Dermis blood vessel endothelial cell (primary cell): Measurements from ENCODE around the gene JAKMIP3. TPM values are rescaled to one million over a fixed set of nuclear protein-coding genes. Genes with fewer than 3 reads are reported as not detected.

Source experiments
- DNase-seq: peaks from one replicate; pipeline ENCODE4 v3.0.0; 2010
- total RNA-seq: library from RNA; depleted of rRNA; stranded (reverse); fragments of >200 nt; gene quantifications from 2 replicates; pipeline ENCODE4 v1.2.3, GENCODE V29; 2014

JAKMIP3 gene
- total RNA-seq, 1 donor from 2014 or later, result not detected

- DNase-seq, result no peak
These were observed 34.3 kb downstream of the JAKMIP3 start for GRCh38 chr10:132100091-132100481.

DNA sequence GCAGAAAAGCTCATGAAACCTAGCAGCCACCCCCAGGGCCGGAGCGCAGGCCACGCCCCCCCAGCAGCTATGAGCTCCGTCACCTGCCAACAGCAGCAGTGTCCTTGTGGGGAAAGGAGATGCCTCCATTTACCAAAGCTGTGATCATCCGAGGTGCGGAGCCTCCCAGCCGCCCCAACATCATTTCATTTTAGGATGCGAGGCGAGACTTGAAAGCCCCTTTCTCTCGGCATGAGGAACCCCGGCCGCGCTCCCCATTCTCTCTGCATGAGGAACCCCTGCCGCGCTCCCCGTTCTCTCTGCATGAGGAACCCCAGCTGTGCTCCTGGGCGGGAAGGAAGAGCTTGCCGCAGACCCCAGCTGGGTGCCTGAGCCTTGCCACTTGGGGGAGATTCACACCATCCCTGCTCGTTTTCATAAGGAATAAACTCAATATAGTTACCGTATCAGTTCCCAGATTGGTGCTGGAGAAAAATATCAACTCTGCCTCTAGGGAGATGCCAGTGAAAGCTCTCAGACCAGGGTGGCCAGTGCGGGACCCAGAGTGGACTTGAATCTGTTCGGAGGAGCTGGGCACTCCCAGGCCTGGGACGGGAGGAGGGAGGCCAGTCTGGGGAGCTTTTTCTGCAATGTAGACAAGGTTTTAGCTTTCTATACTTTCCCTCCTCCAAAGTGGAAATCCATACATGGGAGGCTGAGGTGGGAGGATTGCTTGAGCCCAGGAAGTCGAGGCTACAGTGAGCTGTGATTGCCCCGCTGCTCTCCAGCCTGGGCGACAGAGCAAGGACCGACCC is 35.0 kb downstream of the JAKMIP3 start:
- no peak for DNase-seq

DNA sequence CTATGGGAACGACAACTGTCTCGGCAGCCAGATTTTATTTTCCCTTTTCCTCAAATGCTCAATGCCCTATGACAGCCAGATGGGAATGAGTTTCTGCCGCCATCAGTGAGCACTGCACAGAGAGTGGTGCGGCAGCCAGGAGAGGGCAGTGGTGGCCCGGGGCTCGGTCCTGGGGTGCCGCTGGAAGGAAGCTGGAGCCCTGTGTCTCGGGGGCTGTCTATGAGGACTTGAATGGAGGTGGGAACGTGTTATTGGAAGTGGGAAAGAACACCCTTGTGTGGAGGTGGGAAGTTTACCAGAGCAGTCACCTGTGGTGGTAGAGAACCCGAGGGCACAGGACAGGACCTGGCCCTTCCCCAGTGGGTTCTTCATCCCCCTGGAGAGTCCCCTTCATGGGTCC is 35.8 kb downstream of the JAKMIP3 start:
- no peak for DNase-seq

DNA sequence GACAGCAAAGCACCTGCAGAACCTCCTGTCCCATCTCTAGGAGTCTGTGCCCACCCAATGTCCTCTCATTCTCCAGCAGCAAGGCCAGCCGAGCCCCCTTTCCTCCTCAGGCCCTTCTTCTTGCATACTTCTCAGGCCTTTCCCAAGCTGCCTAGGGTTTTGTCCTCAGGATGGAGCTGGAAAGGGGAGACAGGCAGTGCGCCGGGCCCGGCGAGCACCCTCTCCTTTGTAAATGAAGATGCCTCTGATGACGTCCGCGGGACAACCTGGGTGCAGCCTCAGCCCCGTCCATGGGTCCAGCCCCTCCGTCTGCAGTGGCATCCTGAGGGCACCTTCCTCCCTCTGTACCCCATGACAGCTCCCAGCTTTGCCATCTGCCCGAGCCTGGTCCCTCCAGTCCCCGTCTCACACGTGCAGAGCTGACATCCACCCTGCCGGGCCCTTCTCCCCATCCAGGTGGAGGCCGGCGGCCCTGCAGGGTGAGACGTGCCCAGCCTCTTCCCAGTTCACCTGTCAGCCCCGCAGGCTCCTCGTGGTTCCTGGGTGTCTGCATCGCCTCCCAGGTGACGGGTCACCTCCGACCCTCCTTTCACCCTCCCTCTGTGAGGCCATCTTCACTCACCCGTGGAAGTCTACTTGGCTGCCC is 36.4 kb downstream of the JAKMIP3 start:
- no peak for DNase-seq

GRCh38 chr10:132102717-132103110 is 37.0 kb downstream of the JAKMIP3 start:
- no peak for DNase-seq

DNA sequence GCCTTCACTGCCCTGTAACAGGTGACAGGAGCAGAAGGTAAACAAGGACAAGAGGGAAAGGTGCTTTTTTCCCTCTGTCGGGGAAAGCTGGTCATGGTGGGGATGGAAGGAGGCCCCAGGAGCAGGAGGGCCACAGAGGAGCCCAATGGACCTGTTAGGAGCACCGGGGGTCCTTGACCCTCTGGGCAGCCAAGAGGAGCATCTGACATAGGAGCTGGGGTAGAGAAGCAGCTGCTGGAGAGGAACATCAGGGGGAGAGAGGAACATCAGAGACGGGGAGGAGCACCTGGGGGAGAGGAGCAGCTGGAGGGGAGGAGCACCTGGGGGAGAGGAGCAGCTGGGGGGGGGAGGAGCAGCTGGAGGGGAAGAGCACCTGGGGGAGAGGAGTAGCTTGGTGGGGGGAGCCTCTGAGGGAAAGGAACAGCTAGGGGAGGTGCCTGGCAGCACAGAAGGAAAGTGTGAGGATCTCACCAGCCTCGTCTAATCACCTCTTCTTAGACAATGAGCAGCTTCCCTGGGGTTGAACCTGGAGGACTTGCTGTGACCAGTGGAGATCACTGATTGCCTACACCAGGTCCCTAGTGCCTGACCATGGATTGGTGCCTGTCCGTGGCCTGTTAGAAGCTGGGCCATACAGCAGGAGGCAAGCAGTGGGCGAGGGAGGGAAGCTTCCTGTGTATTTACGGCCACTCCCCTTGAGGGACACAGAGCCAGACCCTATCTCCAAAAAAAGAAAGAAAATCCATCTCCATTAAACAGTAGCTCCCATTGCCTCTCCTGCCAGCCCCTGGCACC is 37.6 kb downstream of the JAKMIP3 start:
- DNase-seq, result no peak

DNA sequence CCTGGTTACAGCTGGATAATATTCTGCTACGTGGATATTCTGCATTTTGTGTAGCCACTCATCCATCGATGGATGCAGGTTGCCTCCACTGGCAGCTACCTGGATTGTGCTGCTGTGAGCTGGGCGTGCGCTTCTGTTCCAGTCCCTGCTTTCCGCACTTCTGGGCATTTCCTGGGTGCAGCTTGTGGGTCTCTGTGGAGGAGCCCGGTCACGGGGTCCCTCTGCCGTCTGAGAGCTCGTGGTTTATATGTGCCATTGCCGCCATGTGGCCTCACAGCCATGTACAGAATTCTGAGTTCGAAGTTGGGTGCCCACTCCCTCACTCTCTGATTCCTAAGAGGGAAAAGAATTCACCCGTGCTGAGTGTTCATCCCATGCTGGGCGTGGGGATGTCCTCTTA is 38.3 kb downstream of the JAKMIP3 start:
- no peak for DNase-seq

GRCh38 chr10:132104471-132105301 is 38.9 kb downstream of the JAKMIP3 start:
- DNase-seq, result no peak

- DNase-seq, result no peak
These were observed 39.7 kb downstream of the JAKMIP3 start for GRCh38 chr10:132105302-132105995.

DNA sequence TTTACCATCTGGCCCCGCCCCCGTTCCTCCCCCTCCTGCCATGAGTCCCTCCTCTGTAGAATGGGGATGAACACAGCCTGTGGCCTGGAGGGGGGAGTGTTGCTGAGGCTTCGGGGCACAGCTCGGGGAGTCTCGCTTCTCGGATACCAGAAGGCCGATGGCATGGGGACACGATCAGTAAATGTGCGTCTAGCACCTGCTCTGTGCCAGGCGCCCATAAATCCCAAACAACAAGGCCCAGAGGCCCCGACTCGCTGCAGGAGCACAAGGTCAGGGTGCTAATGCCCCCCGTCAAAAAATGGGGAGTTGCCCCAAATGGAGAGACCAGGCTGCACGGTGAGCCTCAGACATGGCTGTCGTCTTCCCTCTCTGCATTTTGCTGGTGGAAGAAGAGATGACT is 40.7 kb downstream of the JAKMIP3 start:
- no peak for DNase-seq

DNA sequence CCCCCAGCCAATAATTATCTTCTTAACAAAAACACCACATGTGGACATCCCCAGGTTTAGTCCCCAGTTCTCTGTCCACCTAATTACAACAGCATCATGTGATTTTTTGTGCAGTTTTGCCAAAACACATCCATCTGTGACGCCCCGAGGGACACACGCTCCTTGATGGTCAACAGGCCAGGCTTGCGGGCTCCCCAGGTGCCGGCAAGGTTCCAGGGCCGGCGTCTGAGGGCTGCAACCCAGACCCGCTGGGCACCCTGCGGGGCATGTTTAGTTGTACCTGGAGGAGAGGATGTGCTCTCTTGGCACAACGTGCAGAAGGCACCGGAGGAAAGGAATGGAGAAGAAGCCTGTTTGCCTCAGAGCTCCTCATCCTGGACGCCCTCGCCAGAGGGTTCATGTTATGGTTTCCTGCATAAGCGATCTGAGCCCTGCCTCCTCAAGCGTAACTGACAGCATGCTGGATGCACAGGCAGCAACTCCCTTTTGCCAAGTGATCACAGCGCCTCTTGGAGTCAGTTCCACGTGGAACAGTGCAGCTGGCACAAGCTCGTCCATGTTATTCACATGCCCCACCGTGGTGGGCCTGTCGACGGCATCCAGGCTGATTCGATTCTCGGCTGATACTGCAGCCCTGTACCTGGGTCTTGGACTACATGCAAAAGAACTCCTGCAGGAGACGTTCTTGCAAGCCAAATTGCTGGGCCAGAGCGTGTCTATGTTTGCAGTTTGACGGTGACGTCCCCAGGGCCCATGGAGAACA is 41.6 kb downstream of the JAKMIP3 start:
- no peak for DNase-seq

- no peak for DNase-seq
These were observed 42.5 kb downstream of the JAKMIP3 start for GRCh38 chr10:132107949-132108877.

- DNase-seq, result no peak
These were observed 43.8 kb downstream of the JAKMIP3 start for GRCh38 chr10:132109341-132110110.

DNA sequence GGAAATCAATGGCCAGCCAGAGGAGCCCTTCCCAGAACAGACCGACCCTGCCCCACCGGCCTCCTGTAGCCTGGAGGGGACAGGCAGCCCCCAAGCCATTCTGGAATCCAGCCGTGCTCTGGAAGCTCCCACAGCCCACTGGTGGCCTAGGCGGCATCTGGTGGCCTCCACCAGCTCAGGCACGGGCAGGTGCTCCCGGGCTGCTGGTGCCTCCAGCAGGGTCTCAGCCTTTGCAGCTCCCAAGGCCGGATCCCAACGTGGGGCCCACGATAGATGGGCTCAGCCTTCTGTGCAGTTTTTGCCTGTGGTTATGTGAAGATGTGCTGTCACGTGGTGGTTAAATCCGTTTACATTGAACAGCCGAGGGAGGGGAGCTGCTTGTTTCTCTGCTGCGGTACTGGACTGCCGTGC is 44.4 kb downstream of the JAKMIP3 start:
- no peak for DNase-seq

DNA sequence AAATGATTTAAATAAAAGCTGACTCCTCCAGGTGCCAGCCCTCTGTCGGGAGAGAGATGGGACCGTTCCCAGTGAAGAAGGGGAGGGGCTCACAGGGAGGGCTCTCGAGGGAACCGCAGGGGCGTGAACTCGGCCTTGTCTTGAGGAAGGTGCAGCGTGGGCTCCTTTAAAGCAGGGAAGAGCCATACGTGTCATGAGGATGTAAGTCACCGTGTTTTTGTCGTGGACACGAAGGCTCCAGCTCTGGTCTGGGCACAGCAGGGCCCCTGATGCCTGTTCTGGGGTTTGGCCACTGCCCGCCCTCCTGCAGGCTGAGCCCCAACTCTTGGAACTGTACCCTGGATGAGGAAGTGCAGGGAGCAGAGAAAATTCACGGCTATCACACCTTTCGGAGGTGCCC is 45.0 kb downstream of the JAKMIP3 start:
- DNase-seq, result no peak

DNA sequence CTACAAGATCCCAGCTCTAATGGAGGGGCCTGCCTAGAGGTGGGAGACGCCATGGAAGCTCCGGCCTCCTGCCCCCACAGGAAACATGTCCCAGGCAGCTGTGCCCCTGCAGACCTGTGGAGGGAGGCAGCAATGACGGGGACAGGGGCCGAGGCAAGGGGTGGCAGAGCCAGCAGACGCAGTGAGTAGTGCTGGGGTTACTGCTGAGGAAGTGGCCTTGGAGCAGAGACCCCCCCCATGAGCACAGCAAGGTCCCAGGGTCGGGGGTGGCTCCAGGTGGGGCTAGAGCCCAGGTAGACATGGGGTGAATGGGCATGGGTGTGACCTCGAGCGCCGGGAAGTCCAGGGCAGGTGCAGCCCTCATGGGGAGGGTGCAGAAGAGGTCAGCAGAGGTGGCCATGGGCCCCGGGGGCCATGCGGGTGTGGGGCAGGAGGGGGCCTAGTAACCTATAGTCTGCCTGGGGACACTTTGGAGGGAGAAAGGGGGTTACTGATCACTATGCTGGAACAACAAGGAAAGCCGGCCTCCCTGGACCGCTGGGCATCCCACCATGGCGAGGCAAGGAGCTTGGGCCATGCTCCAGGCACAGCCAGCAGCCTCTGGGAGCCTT is 45.5 kb downstream of the JAKMIP3 start:
- no peak for DNase-seq

GRCh38 chr10:132111871-132112341 is 46.2 kb downstream of the JAKMIP3 start:
- DNase-seq, result no peak

DNA sequence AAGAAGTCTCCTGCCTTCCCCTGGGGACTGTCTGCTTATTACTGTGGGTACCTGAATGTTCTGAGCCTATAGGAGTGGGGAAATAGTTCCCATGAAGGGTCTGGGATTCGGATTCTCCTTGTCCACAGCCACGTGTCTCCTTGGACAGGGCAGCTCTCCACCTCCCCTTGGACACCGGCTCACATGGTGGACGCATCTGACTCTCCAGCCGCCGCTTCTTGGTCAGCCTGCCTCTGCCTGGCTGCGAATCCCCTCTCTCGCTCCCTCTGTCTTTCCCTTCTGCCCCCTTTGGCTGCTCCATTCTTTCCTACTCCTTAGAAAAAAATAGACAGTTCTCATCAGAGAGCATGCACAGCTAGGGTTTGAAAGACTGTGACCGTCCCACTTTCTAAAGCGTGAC is 46.9 kb downstream of the JAKMIP3 start:
- DNase-seq, result no peak

GRCh38 chr10:132113206-132113605 is 47.5 kb downstream of the JAKMIP3 start:
- no peak for DNase-seq
